Measurements from ENCODE around the gene MYO5A.

DNA sequence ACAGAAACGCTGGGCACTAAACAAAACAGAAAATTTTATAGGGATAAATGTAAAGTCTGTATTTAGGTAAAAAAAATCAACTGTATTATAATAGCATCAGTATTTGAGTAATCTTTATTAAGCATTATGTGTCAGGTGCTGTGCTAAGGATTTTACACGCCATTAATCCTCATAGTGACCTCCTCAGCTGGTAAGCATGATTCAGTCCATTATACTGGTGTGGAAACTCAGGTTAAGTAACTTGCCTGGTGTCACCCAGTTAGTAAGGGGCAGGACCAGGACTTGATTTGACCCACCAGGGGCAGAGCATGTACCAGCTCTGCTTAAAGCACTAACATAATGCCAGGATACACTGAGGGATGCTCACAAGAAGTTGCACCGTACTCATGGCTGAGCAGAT lies 237.9 kb downstream of the MYO5A start:
- TF ChIP-seq, protein P1, sequence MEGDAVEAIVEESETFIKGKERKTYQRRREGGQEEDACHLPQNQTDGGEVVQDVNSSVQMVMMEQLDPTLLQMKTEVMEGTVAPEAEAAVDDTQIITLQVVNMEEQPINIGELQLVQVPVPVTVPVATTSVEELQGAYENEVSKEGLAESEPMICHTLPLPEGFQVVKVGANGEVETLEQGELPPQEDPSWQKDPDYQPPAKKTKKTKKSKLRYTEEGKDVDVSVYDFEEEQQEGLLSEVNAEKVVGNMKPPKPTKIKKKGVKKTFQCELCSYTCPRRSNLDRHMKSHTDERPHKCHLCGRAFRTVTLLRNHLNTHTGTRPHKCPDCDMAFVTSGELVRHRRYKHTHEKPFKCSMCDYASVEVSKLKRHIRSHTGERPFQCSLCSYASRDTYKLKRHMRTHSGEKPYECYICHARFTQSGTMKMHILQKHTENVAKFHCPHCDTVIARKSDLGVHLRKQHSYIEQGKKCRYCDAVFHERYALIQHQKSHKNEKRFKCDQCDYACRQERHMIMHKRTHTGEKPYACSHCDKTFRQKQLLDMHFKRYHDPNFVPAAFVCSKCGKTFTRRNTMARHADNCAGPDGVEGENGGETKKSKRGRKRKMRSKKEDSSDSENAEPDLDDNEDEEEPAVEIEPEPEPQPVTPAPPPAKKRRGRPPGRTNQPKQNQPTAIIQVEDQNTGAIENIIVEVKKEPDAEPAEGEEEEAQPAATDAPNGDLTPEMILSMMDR (IDR thresholded peaks at IDR 0.05): no peak
- TF ChIP-seq POLR2AphosphoS5 (IDR thresholded peaks at IDR 0.05) (no peak), EP300 (IDR thresholded peaks at IDR 0.05; ENCODE audit: low read depth) (no peak), POLR2A (IDR thresholded peaks at IDR 0.05) (no peak)

Measured in transverse colon (tissue), 4 donors.